GM21529 (cell line): ENCODE data around the gene FAM98A.

Experiments used
- ATAC-seq: cut with Tn5 transposase; IDR thresholded peaks from one replicate; pipeline ENCODE4 v1.9.1; 2021; ENCODE audit not compliant: unreplicated experiment

The FAM98A gene

GRCh38 chr2:33598561-33599174 is 431 bp downstream of the FAM98A start:
- peak; percentile 54 for ATAC-seq

GRCh38 chr2:33597026-33597425 is 2.1 kb downstream of the FAM98A start:
- ATAC-seq, result no peak

- no peak for ATAC-seq
These were observed 3.7 kb downstream of the FAM98A start for GRCh38 chr2:33595385-33595784.

GRCh38 chr2:33589444-33589843 is 9.7 kb downstream of the FAM98A start:
- no peak for ATAC-seq

GRCh38 chr2:33588232-33588631 is 10.9 kb downstream of the FAM98A start:
- no peak for ATAC-seq

- no peak for ATAC-seq
These were observed 12.3 kb downstream of the FAM98A start for GRCh38 chr2:33586766-33587165.

GRCh38 chr2:33583194-33583938 is 15.7 kb downstream of the FAM98A start:
- peak; percentile 77 for ATAC-seq

GRCh38 chr2:33581872-33582271 is 17.2 kb downstream of the FAM98A start:
- ATAC-seq, result no peak

GRCh38 chr2:33579227-33579626 is 19.9 kb downstream of the FAM98A start:
- no peak for ATAC-seq

- no peak for ATAC-seq
These were observed 21.4 kb downstream of the FAM98A start for GRCh38 chr2:33577668-33578067.

GRCh38 chr2:33577084-33577483 is 22.0 kb downstream of the FAM98A start:
- ATAC-seq, result no peak

GRCh38 chr2:33573657-33574056 is 25.4 kb downstream of the FAM98A start:
- ATAC-seq, result no peak

- ATAC-seq, result no peak
These were observed 28.4 kb downstream of the FAM98A start for GRCh38 chr2:33570681-33571080.

GRCh38 chr2:33561872-33562271 is 37.2 kb downstream of the FAM98A start:
- ATAC-seq, result no peak

- ATAC-seq, result no peak
These were observed 39.1 kb downstream of the FAM98A start for GRCh38 chr2:33560017-33560416.

- no peak for ATAC-seq
These were observed 39.8 kb downstream of the FAM98A start for GRCh38 chr2:33559328-33559727.

- ATAC-seq, result no peak
These were observed 43.4 kb downstream of the FAM98A start for GRCh38 chr2:33555681-33556080.

GRCh38 chr2:33552758-33553461 is 46.2 kb downstream of the FAM98A start:
- ATAC-seq, result no peak

- no peak for ATAC-seq
These were observed 48.9 kb downstream of the FAM98A start for GRCh38 chr2:33550206-33550605.

GRCh38 chr2:33541243-33541642 is 57.9 kb downstream of the FAM98A start:
- ATAC-seq, result no peak

- no peak for ATAC-seq
These were observed 63.7 kb downstream of the FAM98A start for GRCh38 chr2:33535421-33535820.
